GM12878 (cell line): ENCODE measurements around the gene ZNF532. TPM values are rescaled to one million over a fixed set of nuclear protein-coding genes. Genes with fewer than 3 reads are reported as not detected.

Experiments used
- ATAC-seq: fragments of 200-7000 bp; cut with Tn5 transposase; 3 replicates; pipeline ENCODE4 v1.9.1; 2020; ENCODE audit warnings: mild to moderate bottlenecking, moderate library complexity
- BruUV-seq: library from RNA; stranded (reverse); fragments of 400-500 nt; replicated peaks from 2 replicates; lab custom pipeline; 2021; lab: Mats Ljungman, UMichigan
- CTCF ChIA-PET: fragments of 300-600 bp; sonication (Branson Sonifier 250); formaldehyde crosslinking; extraction: SDS; loops from one replicate; lab custom pipeline; 2021; ENCODE audit warnings: inconsistent platforms; lab: Yijun Ruan, JAX
- POLR2A ChIA-PET: fragments of 350-600 bp; formaldehyde crosslinking; extraction: SDS; loops from one replicate; lab custom pipeline; 2021; ENCODE audit warnings: inconsistent platforms; lab: Charles Lee
- RAD21 ChIA-PET: fragments of 300-600 bp; sonication (Branson Sonifier 250); formaldehyde crosslinking; loops from one replicate; lab custom pipeline; 2023; ENCODE audit warnings: antibody characterized with exemption; ENCODE audit not compliant: unreplicated experiment; lab: Charles Lee
- SMC1A ChIA-PET: fragments of 300-600 bp; sonication (Branson Sonifier 250); formaldehyde crosslinking; loops from one replicate; lab custom pipeline; 2023; ENCODE audit not compliant: unreplicated experiment, uncharacterized antibody; lab: Charles Lee
- DNase-seq: peaks from one replicate; pipeline ENCODE4 v3.0.0-alpha.2; 2011; ENCODE audit warnings: low read depth, low spot score
- FAIRE-seq: peaks from 3 replicates; lab custom pipeline; 2011; peaks lifted over from hg19 to GRCh38; lab: Jason Lieb, UNC
- H2AFZ ChIP-seq: 2 replicates; pipeline ENCODE4 v1.6.0; 2011; ENCODE audit warnings: low read depth, low read length, control low read depth; ENCODE audit not compliant: control insufficient read depth
- H3K27ac ChIP-seq: 2 replicates; pipeline ENCODE4 v1.5.1; 2011; ENCODE audit warnings: control low read depth; ENCODE audit not compliant: control insufficient read depth, insufficient read depth
- H3K27me3 ChIP-seq, 2 experiments: replicated peaks in 1 of 2; 2 replicates each; pipeline versions ENCODE4 v1.6.0 to v1.6.1; 2011; ENCODE audit warnings: low read length in 1 of 2; ENCODE audit not compliant: control insufficient read depth in 2 of 2, insufficient read depth in 2 of 2
- H3K36me3 ChIP-seq, 2 experiments: 2 replicates each; pipeline ENCODE4 v1.5.1; 2011; ENCODE audit warnings: low read length in 1 of 2; ENCODE audit not compliant: control insufficient read depth in 2 of 2, insufficient read depth in 2 of 2
- H3K4me1 ChIP-seq: 2 replicates; pipeline ENCODE4 v1.6.1; 2011; ENCODE audit warnings: mild to moderate bottlenecking, low read length, moderate library complexity, mixed read lengths; ENCODE audit not compliant: control insufficient read depth, insufficient read depth
- H3K4me2 ChIP-seq: 2 replicates; pipeline ENCODE4 v1.6.0; 2011; ENCODE audit warnings: control low read depth; ENCODE audit not compliant: control insufficient read depth, insufficient read depth
- H3K4me3 ChIP-seq: fragments of 200-600 bp; sonication (generic); 2 replicates; pipeline ENCODE4 v1.5.1; 2016
- H3K79me2 ChIP-seq: 2 replicates; pipeline ENCODE4 v1.6.0; 2011; ENCODE audit warnings: low read length; ENCODE audit not compliant: control insufficient read depth, insufficient read depth
- H3K9ac ChIP-seq: 2 replicates; pipeline ENCODE4 v1.8.0; 2011; ENCODE audit warnings: low read length, control low read depth, mixed read lengths; ENCODE audit not compliant: control insufficient read depth, insufficient read depth
- H3K9me3 ChIP-seq: replicated peaks from 3 replicates; pipeline ENCODE4 v1.5.1; 2011; ENCODE audit warnings: mild to moderate bottlenecking, low read length; ENCODE audit not compliant: control insufficient read depth, insufficient read depth
- H4K20me1 ChIP-seq: 2 replicates; pipeline ENCODE4 v1.6.0; 2011; ENCODE audit not compliant: control insufficient read depth, insufficient read depth
- BHLHE40 ChIP-seq, 2 experiments: fragments of 450-650 bp in 1 of 2; IDR thresholded peaks; 2 replicates each; pipeline ENCODE4 v1.6.1; 2011 to 2017; ENCODE audit warnings: low read depth in 2 of 2, borderline replicate concordance in 1 of 2, improper control_type of control experiment in 1 of 2, low read length in 1 of 2, mild to moderate bottlenecking in 1 of 2
- HDAC2 ChIP-seq: fragments of 200-600 bp; sonication (generic); IDR thresholded peaks from 2 replicates; pipeline ENCODE4 v1.6.1; 2017
- LARP7 ChIP-seq: fragments of 450-650 bp; IDR thresholded peaks from 2 replicates; pipeline ENCODE4 v1.6.1; 2017; ENCODE audit warnings: mild to moderate bottlenecking
- MEF2B ChIP-seq: fragments of 450-650 bp; IDR thresholded peaks from 2 replicates; pipeline ENCODE4 v1.6.1; 2018; ENCODE audit warnings: mild to moderate bottlenecking, moderate library complexity; ENCODE audit not compliant: partially characterized antibody, poor library complexity, severe bottlenecking
- NFXL1 ChIP-seq: fragments of 450-650 bp; IDR thresholded peaks from 2 replicates; pipeline ENCODE4 v1.6.1; 2017; ENCODE audit warnings: antibody characterized with exemption, mild to moderate bottlenecking, borderline replicate concordance
- NR2C2 ChIP-seq: IDR thresholded peaks from 2 replicates; pipeline ENCODE4 v1.6.1; 2011; ENCODE audit warnings: borderline replicate concordance, low read depth; ENCODE audit not compliant: control insufficient read depth, insufficient read length
- RBBP5 ChIP-seq: fragments of 200-600 bp; sonication (generic); conservative IDR thresholded peaks from 2 replicates; pipeline ENCODE4 v1.6.1; 2016
- YBX1 ChIP-seq: fragments of 450-650 bp; IDR thresholded peaks from 2 replicates; pipeline ENCODE4 v1.6.1; 2016; ENCODE audit warnings: antibody characterized with exemption
- ZNF384 ChIP-seq: IDR thresholded peaks from 2 replicates; pipeline ENCODE4 v1.6.1; 2012; ENCODE audit warnings: low read depth, mild to moderate bottlenecking, low read length, improper control_type of control experiment, borderline replicate concordance
- WGBS: methylation state at CpG from one replicate; pipeline ENCODE4 v1.1.6; 2016; ENCODE audit warnings: low lambda C conversion rate; ENCODE audit not compliant: insufficient replicate concordance, insufficient coverage; ENCODE audit errors: missing lambda C conversion rate; 5-methylcytosine and 5-hydroxymethylcytosine counted together
- in situ Hi-C: fragments of 300-500 bp; cut with MboI; formaldehyde crosslinking; loops from 9 replicates; pipeline ENCODE4 v1.14.3; 2018; ENCODE audit warnings: mixed read lengths
- intact Hi-C: fragments of 100-400 bp; cut with micrococcal nuclease; formaldehyde crosslinking; loops from one replicate; pipeline ENCODE4 v1.14.2; 2022; ENCODE audit not compliant: unreplicated experiment
- polyA plus RNA-seq, 11 experiments: library from polyadenylated mRNA; depleted of rRNA in 4 of 11; unstranded in 6 of 11; stranded (reverse) in 5 of 11; fragments of >200 nt; fragmentation: Nextera tagmentation in 4 of 11; fragmentation: Illumina TruSeq in 1 of 11; extraction: Ambion mirVana in 4 of 11; extraction: Trizol in 1 of 11; gene quantifications; 1 replicate in 1 of 11; 2 replicates in 10 of 11; pipeline versions ENCODE4 v1.2.1 to v1.2.3, GENCODE V29; 2011 to 2016; ENCODE audit warnings: inconsistent platforms in 2 of 11, missing spikeins in 2 of 11, low read depth in 1 of 11
- total RNA-seq, 4 experiments: library from RNA; depleted of rRNA in 3 of 4; stranded (reverse); fragments of >200 nt in 3 of 4; fragmentation: Illumina TruSeq in 1 of 4; extraction: Trizol in 1 of 4; gene quantifications; 2 replicates each; pipeline versions ENCODE4 v1.2.1 to v1.2.3, GENCODE V29; 2013 to 2021
- TF ChIP-seq, protein P1 (sequence below): fragments of 450-650 bp; IDR thresholded peaks from 2 replicates; pipeline ENCODE4 v1.6.1; 2017; ENCODE audit warnings: mild to moderate bottlenecking
- TF ChIP-seq, protein P2 (sequence below): fragments of 450-650 bp; IDR thresholded peaks from 2 replicates; pipeline ENCODE4 v1.6.1; 2017; ENCODE audit warnings: mild to moderate bottlenecking, moderate library complexity
- TF ChIP-seq, protein P3 (sequence below): IDR thresholded peaks from 2 replicates; pipeline ENCODE4 v1.6.1; 2012; ENCODE audit warnings: low read depth, low read length, improper control_type of control experiment
- TF ChIP-seq, protein P4 (sequence below): fragments of 450-650 bp; IDR thresholded peaks from 2 replicates; pipeline ENCODE4 v1.6.1; 2014; ENCODE audit warnings: mild to moderate bottlenecking
- TF ChIP-seq, protein P5 (sequence below): fragments of 450-650 bp; IDR thresholded peaks from 2 replicates; pipeline ENCODE4 v1.6.1; 2018; ENCODE audit warnings: borderline replicate concordance, mild to moderate bottlenecking; ENCODE audit not compliant: partially characterized antibody

The ZNF532 gene
- total and polyA plus RNA-seq, 10 of the 15 experiments (the other 5 are each of a cell fraction or from before 2014, with no cell fraction given): 0.44 to 3.4 (median 1.4) TPM

DNA sequence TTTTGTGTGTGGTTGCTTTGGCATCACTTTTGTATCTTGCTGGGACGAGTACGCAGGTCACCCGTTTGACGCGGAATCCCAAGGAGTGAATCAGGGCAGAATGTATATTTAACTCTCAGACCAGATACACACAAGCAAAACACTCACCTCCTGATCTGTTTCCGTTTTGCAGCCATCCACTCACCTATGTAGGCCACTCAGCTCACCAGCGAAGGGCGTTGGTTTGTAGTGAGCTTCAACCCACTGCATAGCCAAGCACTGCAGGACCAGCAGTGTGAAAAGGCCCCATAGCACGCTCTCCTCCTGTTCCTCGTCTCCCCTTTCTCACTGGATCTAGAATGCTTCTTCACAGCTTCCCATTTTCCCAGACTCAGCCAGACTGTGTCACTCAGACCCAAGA is 58.3 kb downstream of the ZNF532 start:
- Histone ChIP-seq H3K9ac (no peak overlapping the region), H3K36me3 (no peaks in the 10 kb centered on the region; a peak in 1 of 4 replicates), H3K4me1 (no peaks in the 10 kb centered on the region), H3K27me3 (no peaks in the 10 kb centered on the region), H3K79me2 (no peaks in the 10 kb centered on the region), H3K9me3 (no peaks in the 10 kb centered on the region), H3K27ac (no peak overlapping the region), H3K4me2 (no peak overlapping the region), H4K20me1 (no peaks in the 10 kb centered on the region), H2AFZ (no peak overlapping the region), H3K4me3 (no peak overlapping the region)
- FAIRE-seq (no peak), ATAC-seq (no peak), DNase-seq (no peak)
- no TSS peak for BruUV-seq
- intact Hi-C loops: no loop called here
- WGBS: 64% methylated on average over 10 of the region's 10 CpGs
- ChIA-PET SMC1A (no interaction called here), CTCF (interaction anchor here (0.6 kb wide), 1 partner anchor 16 kb away, joined by 3 read pairs; no protein-coding TSS in a partner anchor), POLR2A (no interaction called here), RAD21 (no interaction called here)
- in situ Hi-C loops: no loop called here
- no peak for TF ChIP-seq HDAC2
- TF ChIP-seq YBX1: no peak
- TF ChIP-seq, protein P1, sequence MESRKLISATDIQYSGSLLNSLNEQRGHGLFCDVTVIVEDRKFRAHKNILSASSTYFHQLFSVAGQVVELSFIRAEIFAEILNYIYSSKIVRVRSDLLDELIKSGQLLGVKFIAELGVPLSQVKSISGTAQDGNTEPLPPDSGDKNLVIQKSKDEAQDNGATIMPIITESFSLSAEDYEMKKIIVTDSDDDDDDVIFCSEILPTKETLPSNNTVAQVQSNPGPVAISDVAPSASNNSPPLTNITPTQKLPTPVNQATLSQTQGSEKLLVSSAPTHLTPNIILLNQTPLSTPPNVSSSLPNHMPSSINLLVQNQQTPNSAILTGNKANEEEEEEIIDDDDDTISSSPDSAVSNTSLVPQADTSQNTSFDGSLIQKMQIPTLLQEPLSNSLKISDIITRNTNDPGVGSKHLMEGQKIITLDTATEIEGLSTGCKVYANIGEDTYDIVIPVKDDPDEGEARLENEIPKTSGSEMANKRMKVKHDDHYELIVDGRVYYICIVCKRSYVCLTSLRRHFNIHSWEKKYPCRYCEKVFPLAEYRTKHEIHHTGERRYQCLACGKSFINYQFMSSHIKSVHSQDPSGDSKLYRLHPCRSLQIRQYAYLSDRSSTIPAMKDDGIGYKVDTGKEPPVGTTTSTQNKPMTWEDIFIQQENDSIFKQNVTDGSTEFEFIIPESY: no peak
- TF ChIP-seq, protein P2, sequence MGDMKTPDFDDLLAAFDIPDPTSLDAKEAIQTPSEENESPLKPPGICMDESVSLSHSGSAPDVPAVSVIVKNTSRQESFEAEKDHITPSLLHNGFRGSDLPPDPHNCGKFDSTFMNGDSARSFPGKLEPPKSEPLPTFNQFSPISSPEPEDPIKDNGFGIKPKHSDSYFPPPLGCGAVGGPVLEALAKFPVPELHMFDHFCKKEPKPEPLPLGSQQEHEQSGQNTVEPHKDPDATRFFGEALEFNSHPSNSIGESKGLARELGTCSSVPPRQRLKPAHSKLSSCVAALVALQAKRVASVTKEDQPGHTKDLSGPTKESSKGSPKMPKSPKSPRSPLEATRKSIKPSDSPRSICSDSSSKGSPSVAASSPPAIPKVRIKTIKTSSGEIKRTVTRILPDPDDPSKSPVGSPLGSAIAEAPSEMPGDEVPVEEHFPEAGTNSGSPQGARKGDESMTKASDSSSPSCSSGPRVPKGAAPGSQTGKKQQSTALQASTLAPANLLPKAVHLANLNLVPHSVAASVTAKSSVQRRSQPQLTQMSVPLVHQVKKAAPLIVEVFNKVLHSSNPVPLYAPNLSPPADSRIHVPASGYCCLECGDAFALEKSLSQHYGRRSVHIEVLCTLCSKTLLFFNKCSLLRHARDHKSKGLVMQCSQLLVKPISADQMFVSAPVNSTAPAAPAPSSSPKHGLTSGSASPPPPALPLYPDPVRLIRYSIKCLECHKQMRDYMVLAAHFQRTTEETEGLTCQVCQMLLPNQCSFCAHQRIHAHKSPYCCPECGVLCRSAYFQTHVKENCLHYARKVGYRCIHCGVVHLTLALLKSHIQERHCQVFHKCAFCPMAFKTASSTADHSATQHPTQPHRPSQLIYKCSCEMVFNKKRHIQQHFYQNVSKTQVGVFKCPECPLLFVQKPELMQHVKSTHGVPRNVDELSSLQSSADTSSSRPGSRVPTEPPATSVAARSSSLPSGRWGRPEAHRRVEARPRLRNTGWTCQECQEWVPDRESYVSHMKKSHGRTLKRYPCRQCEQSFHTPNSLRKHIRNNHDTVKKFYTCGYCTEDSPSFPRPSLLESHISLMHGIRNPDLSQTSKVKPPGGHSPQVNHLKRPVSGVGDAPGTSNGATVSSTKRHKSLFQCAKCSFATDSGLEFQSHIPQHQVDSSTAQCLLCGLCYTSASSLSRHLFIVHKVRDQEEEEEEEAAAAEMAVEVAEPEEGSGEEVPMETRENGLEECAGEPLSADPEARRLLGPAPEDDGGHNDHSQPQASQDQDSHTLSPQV: no peak
- TF ChIP-seq, protein P3, sequence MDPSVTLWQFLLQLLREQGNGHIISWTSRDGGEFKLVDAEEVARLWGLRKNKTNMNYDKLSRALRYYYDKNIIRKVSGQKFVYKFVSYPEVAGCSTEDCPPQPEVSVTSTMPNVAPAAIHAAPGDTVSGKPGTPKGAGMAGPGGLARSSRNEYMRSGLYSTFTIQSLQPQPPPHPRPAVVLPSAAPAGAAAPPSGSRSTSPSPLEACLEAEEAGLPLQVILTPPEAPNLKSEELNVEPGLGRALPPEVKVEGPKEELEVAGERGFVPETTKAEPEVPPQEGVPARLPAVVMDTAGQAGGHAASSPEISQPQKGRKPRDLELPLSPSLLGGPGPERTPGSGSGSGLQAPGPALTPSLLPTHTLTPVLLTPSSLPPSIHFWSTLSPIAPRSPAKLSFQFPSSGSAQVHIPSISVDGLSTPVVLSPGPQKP: no peak
- no peak for TF ChIP-seq LARP7
- no peak for TF ChIP-seq ZNF384
- no peak for TF ChIP-seq MEF2B
- TF ChIP-seq, protein P4, sequence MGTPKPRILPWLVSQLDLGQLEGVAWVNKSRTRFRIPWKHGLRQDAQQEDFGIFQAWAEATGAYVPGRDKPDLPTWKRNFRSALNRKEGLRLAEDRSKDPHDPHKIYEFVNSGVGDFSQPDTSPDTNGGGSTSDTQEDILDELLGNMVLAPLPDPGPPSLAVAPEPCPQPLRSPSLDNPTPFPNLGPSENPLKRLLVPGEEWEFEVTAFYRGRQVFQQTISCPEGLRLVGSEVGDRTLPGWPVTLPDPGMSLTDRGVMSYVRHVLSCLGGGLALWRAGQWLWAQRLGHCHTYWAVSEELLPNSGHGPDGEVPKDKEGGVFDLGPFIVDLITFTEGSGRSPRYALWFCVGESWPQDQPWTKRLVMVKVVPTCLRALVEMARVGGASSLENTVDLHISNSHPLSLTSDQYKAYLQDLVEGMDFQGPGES: no peak
- TF ChIP-seq NR2C2: no peak
- TF ChIP-seq, protein P5, sequence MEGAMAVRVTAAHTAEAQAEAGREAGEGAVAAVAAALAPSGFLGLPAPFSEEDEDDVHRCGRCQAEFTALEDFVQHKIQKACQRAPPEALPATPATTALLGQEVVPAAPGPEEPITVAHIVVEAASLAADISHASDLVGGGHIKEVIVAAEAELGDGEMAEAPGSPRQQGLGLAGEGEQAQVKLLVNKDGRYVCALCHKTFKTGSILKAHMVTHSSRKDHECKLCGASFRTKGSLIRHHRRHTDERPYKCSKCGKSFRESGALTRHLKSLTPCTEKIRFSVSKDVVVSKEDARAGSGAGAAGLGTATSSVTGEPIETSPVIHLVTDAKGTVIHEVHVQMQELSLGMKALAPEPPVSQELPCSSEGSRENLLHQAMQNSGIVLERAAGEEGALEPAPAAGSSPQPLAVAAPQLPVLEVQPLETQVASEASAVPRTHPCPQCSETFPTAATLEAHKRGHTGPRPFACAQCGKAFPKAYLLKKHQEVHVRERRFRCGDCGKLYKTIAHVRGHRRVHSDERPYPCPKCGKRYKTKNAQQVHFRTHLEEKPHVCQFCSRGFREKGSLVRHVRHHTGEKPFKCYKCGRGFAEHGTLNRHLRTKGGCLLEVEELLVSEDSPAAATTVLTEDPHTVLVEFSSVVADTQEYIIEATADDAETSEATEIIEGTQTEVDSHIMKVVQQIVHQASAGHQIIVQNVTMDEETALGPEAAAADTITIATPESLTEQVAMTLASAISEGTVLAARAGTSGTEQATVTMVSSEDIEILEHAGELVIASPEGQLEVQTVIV: no peak
- no peak for TF ChIP-seq RBBP5
- TF ChIP-seq NFXL1: no peak
- TF ChIP-seq BHLHE40 (IDR thresholded peaks at IDR 0.05; ENCODE audit: borderline replicate concordance in 1 of 2, low read depth in 2 of 2, low read length in 1 of 2): no peak
